NCI-H1417 treated with DMSO at 0.1 percent for 48 hours (cell line): ENCODE measurements around the gene HBA1.
"Not testable (repeated sequence)": the region's sequence is repeated elsewhere in the genome, so short reads cannot be mapped to it uniquely, and the experiment has no call there.

Experiments used
- DNase-seq: peaks from one replicate; lab custom pipeline; 2025; lab: John Stamatoyannopoulos, UW

The HBA1 gene

DNA sequence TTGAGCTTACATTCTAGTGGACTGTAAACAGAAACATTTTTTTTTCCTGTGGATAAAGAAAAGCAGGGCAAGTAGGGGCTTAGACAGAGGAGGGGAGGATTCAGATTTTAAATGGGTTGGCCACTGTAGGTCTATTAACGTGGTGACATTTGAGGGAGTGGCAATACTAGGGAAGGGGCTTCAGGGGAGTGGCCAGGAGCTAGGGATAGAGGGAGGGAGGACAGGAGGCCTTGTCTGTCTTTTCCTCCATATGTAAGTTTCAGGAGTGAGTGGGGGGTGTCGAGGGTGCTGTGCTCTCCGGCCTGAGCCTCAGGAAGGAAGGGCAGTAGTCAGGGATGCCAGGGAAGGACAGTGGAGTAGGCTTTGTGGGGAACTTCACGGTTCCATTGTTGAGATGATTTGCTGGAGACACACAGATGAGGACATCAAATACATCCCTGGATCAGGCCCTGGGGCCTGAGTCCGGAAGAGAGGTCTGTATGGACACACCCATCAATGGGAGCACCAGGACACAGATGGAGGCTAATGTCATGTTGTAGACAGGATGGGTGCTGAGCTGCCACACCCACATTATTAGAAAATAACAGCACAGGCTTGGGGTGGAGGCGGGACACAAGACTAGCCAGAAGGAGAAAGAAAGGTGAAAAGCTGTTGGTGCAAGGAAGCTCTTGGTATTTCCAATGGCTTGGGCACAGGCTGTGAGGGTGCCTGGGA is 17.2 kb upstream of the HBA1 start:
- DNase-seq, result no peak

DNA sequence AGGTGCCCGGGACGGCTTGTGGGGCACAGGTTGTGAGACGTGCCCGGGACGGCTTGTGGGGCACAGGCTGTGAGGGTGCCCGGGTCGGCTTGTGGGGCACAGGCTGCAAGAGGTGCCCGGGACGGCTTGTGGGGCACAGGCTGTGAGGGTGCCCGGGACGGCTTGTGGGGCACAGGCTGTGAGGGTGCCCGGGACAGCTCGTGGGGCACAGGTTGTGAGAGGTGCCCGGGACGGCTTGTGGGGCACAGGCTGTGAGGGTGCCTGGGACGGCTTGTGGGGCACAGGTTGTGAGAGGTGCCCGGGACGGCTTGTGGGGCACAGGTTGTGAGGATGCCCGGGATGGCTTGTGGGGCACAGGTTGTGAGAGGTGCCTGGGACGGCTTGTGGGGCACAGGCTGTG is 16.2 kb upstream of the HBA1 start:
- DNase-seq, result not testable (repeated sequence)

DNA sequence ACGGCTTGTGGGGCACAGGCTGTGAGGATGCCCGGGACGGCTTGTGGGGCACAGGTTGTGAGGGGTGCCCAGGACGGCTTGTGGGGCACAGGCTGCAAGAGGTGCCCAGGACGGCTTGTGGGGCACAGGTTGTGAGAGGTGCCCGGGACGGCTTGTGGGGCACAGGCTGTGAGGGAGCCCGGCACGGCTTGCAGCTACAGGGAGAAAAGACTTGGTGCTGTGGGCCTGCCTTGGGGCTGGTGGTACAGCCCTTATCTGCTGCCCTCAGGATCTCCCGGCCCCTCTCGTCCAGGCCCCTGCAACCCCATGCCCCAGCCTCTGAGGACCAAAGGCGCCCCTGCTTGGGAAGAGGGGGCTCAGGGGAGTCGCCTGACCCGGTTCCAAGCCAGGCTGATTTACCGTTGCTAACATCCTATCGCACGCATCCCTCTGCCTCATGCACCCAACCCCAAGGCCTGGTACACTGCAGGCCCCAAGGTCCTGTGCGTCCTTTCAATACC is 15.7 kb upstream of the HBA1 start:
- no peak for DNase-seq

DNA sequence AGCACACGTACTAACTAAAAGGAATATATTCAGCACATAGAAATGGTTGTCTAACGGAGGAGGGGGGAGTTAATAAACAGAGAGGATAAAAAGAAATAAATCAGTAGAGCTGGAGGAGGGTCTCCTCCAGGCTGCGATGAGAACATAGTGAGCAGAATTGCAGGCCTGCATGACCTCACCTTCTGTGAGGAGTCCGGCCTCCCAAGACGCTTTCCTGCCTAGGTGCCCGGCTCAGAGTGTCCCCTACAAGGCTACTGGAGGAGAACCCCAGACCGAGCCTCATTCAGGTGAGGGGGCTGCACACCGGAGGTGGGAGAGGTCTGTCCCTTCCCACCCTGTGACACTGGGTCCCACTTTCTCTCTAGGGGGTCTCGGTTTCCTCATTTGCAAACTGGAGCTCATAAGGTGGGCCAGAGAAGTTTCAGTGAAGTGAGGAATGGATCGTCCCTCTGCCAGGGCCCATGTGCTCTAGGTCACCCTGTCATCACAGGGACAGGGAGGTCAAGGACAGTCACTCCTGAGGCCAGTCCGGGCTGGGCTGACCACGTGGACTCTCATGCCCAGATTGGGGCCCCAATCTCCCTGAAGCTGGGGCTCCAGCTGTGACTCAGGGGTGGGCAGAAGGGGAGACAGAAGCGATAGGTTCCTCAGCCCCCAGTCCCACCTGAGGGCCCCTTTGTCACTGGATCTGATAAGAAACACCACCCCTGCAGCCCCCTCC is 14.0 kb upstream of the HBA1 start:
- no peak for DNase-seq

- not testable (repeated sequence) for DNase-seq
These were observed 13.3 kb upstream of the HBA1 start for GRCh38 chr16:163139-163538.

DNA sequence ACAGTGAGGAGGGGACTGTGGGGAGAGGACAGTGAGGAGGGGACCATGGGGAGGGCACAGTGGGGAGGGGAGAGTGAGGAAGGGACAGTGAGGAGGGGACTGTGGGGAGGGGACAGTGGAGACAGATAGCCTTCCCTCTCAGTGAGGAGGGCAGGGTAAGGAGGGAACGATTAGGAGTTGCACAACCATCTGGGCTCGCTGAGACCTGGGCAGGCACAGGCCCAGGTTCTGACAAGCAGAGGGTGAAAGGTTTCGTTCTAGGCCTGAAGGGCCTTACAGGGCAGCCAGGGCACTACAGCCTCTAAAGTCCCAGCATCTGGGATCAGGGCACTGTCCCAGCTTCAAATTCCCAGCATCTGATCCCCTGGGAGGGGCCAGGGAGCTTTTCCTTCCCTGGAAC is 12.8 kb upstream of the HBA1 start:
- DNase-seq, result not testable (repeated sequence)

- DNase-seq, result not testable (repeated sequence)
These were observed 12.2 kb upstream of the HBA1 start for GRCh38 chr16:164134-164823.

DNA sequence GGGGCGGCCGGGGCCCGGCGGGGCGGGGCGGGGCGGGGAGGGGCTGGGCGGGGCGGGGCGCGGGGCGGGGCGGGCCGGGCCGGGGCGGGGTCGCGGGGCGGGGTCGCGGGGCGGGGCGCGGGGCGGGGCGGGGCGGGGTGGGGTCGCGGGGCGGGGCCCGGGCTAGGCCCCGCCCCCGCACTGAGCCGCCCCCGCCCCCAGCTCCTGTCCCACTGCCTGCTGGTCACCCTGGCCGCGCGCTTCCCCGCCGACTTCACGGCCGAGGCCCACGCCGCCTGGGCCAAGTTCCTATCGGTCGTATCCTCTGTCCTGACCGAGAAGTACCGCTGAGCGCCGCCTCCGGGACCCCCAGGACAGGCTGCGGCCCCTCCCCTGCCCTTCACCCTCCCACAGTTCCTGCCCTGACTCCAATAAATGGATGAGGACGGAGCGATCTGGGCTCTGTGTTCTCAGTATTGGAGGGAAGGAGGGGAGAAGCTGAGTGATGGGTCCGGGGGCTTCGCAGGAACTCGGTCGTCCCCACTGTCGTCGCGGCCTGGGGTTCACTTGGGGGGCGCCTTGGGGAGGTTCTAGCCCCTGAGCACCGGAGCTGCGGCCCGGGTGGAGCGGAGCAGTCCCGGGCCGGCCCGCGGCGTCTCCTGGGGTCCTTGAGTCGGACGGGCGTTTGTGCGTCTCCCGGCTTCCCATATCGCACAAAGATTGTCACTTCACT is 11.5 kb upstream of the HBA1 start:
- no peak for DNase-seq

DNA sequence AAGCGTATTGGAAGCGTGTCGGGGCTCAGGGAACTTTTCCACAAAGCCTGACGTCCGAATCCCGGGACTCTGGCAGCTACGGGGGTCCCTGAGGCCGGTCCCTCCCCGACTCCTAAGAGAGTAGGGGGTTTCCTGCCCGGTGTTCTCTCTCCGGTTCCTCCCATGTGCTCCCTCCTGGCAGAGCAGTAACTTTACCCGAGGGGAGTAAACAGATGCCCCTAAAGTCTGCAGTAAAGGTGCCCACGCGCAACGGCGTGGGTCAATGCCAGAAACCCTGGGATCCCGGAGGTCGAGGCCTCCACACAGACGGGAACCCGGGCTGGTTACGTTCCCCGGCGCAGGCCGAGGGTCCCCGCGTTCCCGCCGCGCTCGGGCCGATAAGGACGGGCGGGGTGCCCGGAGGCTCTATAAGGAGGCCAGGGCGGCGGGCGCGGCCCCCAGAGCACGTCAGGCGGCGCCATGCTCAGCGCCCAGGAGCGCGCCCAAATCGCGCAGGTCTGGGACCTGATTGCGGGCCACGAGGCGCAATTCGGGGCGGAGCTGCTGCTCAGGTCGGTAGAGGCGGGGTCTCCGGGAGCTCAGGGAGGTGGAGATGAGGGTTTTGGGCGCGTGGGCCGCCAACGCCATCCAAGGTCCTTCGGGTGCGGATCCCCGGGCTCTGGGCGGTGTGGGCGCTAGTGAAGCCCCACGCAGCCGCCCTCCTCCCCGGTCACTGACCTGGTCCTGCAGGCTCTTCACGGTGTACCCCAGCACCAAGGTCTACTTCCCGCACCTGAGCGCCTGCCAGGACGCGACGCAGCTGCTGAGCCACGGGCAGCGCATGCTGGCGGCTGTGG is 10.7 kb upstream of the HBA1 start, which contains the start of gene HBM:
Gene HBM (plus strand): TSS at position 440 of the 836 bp plus-strand sequence. CDS start 20 bp downstream, at position 460.
- DNase-seq, result no peak

DNA sequence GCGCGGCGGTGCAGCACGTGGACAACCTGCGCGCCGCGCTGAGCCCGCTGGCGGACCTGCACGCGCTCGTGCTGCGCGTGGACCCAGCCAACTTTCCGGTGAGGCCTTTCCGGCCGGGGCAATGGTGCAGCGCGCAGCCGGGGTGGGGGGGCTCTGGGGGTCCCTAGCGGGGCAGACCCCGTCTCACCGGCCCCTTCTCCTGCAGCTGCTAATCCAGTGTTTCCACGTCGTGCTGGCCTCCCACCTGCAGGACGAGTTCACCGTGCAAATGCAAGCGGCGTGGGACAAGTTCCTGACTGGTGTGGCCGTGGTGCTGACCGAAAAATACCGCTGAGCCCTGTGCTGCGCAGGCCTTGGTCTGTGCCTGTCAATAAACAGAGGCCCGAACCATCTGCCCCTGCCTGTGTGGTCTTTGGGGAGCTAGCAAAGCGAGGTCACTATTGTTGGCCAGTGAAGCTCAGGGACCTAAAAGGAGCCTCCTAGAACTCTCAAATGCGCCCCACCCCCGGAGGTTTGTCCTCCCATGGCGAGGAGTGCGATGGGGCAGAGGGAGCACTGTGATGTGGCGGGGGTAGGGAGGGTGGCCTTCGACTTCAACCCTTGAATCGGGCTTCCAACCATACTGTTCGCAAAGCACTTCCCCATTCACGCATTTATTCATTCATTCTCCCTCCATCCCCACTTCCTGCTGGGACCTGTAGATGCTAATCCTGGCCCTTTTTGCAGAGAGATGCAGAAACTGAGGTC is 9.9 kb upstream of the HBA1 start:
- no peak for DNase-seq

DNA sequence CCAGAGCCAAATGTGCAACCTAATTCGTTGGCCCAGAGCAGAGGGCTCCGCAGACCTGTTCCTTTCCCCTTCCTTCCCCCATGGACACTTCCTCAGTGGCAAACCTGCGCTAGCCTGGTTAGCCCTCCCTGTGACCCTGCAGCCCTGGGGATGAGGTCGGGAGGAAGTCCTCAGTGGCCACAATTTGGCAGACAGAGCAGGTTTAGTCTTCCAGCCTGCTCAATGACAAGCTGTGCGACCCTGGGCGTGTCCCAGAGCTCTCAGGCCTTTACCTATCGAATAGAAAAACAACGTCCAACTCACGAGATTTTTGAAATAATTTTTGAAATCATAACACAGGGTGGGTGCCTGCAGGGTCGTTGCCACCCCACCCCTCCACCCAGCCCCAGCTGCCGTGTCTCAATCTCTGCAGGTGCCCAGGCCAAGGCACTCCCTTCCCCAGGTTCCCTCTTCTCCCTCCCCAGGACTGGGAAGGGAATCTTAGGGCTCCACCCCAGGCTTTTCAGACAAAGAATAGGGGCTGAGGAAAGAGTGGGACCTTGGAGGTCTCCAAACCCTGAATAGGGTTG is 9.3 kb upstream of the HBA1 start:
- DNase-seq, result no peak

DNA sequence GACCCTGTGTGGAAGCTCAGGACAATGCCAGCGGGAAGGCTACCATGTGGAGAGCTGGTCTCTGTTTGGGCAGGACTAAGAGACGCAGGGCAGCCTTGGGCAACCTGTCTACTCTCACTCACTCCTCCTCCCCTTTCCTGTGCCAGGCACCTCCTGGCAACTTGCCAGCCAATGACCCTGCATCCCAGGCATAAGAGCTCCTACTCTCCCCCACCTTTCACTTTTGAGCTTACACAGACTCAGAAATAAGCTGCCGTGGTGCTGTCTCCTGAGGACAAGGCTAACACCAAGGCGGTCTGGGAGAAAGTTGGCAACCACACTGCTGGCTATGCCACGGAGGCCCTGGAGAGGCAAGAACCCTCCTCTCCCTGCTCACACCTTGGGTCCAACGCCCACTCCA is 8.1 kb upstream of the HBA1 start:
- no peak for DNase-seq

- DNase-seq, result no peak
These were observed 7.5 kb upstream of the HBA1 start for GRCh38 chr16:169014-169413.

- DNase-seq, result not testable (repeated sequence)
These were observed 6.4 kb upstream of the HBA1 start for GRCh38 chr16:170088-170507.

- no peak for DNase-seq
These were observed 5.7 kb upstream of the HBA1 start for GRCh38 chr16:170788-171187.

DNA sequence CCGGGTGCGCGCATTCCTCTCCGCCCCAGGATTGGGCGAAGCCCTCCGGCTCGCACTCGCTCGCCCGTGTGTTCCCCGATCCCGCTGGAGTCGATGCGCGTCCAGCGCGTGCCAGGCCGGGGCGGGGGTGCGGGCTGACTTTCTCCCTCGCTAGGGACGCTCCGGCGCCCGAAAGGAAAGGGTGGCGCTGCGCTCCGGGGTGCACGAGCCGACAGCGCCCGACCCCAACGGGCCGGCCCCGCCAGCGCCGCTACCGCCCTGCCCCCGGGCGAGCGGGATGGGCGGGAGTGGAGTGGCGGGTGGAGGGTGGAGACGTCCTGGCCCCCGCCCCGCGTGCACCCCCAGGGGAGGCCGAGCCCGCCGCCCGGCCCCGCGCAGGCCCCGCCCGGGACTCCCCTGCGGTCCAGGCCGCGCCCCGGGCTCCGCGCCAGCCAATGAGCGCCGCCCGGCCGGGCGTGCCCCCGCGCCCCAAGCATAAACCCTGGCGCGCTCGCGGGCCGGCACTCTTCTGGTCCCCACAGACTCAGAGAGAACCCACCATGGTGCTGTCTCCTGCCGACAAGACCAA is 4.0 kb upstream of the HBA1 start, which contains the start of gene HBA2:
Gene HBA2 (plus strand): TSS at position 503 of the 568 bp plus-strand sequence. CDS start 37 bp downstream, at position 540.
- not testable (repeated sequence) for DNase-seq

DNA sequence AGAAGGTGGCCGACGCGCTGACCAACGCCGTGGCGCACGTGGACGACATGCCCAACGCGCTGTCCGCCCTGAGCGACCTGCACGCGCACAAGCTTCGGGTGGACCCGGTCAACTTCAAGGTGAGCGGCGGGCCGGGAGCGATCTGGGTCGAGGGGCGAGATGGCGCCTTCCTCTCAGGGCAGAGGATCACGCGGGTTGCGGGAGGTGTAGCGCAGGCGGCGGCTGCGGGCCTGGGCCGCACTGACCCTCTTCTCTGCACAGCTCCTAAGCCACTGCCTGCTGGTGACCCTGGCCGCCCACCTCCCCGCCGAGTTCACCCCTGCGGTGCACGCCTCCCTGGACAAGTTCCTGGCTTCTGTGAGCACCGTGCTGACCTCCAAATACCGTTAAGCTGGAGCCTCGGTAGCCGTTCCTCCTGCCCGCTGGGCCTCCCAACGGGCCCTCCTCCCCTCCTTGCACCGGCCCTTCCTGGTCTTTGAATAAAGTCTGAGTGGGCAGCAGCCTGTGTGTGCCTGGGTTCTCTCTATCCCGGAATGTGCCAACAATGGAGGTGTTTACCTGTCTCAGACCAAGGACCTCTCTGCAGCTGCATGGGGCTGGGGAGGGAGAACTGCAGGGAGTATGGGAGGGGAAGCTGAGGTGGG is 3.1 kb upstream of the HBA1 start:
- DNase-seq, result not testable (repeated sequence)

DNA sequence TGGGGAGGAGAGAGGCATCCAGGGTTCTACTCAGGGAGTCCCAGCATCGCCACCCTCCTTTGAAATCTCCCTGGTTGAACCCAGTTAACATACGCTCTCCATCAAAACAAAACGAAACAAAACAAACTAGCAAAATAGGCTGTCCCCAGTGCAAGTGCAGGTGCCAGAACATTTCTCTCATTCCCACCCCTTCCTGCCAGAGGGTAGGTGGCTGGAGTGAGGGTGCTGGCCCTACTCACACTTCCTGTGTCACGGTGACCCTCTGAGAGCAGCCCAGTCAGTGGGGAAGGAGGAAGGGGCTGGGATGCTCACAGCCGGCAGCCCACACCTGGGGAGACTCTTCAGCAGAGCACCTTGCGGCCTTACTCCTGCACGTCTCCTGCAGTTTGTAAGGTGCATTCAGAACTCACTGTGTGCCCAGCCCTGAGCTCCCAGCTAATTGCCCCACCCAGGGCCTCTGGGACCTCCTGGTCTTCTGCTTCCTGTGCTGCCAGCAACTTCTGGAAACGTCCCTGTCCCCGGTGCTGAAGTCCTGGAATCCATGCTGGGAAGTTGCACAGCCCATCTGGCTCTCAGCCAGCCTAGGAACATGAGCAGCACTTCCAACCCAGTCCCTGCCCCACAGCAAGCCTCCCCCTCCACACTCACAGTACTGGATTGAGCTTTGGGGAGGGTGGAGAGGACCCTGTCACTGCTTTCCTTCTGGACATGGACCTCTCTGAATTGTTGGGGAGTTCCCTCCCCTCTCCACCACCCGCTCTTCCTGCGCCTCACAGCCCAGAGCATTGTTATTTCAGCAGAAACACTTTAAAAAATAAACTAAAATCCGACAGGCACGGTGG is 2.3 kb upstream of the HBA1 start:
- DNase-seq, result not testable (repeated sequence)
